HG02763 (cell line): ENCODE measurements around the gene STK17A.
"Not testable (repeated sequence)": the region's sequence is repeated elsewhere in the genome, so short reads cannot be mapped to it uniquely, and the experiment has no call there.

Source experiments
- ATAC-seq: cut with Tn5 transposase; IDR thresholded peaks from one replicate; pipeline ENCODE4 v1.9.1; 2021; ENCODE audit warnings: mild to moderate bottlenecking, moderate library complexity; ENCODE audit not compliant: unreplicated experiment

The STK17A gene

DNA sequence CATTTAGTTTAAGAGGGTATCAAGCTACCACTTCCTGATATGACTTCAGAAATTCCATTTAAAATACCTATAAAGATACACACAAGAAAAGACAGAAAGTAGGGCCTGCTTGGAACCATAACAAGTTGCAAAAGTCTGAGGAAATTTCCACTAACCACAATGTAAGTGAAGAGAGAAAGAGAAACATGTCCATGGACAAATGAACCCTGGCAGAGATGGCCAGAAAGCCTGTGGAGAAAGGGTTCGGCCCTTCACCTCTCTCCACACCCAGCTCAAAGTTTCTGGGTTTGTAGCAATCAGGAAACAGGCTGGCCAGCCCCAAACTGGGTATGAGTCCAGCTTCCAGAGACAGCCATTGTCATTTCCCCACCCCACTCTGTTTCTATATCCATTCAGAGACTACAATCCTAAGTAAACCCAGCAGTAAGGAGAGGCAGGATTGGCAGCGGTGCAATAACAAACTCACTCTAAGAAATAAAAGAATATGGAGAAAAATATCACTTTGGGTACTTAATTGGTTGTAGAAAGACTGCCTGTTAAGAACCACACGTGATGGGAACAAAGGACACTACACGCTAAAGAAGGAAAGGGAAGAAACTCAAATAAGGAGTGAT, 71.1 kb downstream of the STK17A start:
- ATAC-seq, result no peak

DNA sequence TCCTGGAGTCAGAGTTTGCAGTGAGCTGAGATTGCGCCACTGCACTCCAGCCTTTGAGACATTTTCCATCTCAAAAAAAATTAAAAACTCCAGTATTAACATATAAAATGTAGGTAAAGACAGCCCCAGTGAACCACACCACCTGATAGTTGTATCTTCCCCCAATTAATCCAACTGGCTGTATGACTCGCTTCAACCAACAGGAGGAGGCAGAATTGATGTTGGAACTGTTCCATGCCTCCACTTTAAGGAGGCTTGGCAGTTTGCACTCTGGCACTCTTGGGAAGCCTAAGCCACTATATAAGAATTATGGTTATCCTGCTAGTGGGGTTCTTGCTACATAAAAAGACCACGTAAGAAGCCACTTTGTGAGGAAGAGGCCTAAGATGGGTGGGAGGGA, 72.7 kb downstream of the STK17A start:
- no peak for ATAC-seq

DNA sequence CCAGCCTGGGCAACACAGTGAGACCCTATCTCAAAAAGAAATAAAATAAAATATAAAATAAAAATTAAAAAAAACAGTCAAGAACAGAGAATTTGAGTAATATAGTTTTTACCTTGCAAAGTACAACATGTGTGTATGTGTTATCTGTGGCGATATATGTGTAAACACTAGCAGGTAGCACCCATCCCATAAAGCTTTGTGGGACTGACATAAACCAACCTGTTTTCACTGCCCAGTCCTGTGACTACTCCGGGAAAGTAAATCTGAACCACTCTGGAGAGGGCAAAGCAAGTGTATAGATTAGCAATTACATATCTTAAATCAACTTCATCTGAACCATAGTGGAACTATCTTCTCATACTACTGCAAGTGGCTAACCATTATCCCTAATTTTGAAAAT, 74.1 kb downstream of the STK17A start:
- no peak for ATAC-seq

GRCh38 chr7:43658718-43659548, 76.0 kb downstream of the STK17A start:
- peak; percentile 53 for ATAC-seq

- no peak for ATAC-seq
These were observed 76.6 kb downstream of the STK17A start for GRCh38 chr7:43659549-43659896.

DNA sequence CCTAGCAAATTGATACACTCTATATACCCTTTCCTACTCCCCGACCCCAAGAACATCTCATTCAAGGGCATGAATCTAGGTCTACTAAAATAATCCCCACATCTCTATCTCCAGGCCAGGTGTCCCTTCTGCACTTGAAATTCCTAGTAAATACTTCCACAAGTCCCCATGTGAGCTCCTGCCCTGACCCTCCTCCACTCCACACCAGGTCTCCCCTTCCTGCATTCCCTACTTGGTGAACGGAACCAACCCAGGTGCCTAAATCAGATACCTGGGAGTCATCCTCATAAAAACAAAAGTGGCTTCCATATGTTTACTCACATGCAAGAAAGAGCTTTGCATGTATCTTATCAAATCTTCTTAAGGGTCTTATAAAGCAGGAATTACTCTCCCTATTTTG, 77.2 kb downstream of the STK17A start:
- ATAC-seq, result no peak

GRCh38 chr7:43664681-43665080, 81.8 kb downstream of the STK17A start:
- ATAC-seq, result no peak

DNA sequence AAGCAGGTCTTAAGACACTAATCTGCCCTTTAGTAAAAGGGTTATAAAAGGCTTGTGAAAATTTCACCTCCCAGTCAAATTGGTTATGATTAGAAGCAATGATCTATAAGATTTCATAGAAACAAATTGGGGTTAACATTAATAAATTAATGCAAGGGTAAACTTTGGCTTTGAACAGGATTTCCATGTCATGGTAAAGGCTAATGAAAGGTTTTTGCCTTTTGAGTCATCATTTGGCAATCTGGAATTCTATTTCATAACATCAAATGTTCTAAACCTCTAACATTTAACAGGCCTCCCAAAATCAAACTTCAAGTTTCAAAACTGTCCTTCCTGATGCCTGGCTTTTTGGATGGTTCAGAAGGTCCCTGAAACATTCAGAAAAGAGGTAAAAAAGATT, 84.0 kb downstream of the STK17A start:
- no peak for ATAC-seq

- no peak for ATAC-seq
These were observed 85.1 kb downstream of the STK17A start for GRCh38 chr7:43668035-43668434.

DNA sequence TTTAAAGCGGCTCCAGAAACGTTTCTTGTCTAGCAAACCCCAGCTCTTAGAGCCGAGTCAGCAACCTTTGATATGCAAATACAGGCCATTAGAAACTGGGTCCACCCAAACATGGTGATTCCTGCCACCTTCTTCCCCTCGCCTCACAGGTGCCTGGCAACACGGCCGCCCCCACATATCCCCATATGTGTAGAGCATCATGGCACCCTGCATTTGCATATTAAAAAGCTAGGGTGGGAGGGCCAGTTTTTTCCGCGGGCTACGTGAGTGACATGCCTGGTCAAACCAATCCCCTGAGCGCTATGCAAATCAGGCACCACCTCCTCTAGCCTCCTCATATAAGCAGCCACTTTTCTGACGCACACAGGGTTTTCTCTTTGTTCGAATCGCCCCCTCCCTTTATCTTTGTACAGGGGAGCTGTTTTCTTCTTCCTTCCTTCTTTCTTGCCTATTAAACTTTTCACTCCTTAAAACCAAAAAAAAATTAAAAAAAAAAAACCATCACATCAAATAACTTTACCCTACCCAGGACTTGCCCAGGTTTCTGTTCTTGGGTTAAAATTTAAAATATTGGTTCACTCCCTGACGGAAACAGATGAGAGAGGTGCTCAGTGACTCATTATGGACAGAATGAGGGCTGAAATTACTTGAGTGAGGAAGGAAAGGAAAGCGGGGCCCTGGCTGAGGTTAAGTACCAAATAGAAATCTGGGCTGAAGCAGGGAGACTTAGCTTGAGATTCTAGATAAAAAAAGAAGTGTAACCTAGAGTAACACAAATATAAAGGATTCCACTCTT, 86.6 kb downstream of the STK17A start:
- no peak for ATAC-seq

DNA sequence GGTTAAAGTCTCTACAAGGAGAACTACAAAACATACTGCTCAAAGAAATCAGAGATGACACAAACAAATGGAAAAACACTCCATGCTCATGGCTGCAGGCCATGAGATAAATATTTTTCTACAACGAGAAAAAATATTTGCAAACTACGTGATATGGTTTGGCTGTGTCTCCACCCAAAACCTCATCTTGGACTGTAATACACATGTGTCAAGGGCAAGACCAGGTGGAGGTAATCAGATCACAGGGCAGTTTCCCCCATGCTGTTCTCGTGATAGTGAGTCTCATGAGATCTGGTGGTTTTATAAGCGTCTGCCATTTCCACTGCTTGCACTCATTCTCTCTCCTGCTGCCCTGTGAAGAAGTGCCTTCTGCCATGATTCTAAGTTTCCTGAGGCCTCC, 88.6 kb downstream of the STK17A start:
- ATAC-seq, result no peak

DNA sequence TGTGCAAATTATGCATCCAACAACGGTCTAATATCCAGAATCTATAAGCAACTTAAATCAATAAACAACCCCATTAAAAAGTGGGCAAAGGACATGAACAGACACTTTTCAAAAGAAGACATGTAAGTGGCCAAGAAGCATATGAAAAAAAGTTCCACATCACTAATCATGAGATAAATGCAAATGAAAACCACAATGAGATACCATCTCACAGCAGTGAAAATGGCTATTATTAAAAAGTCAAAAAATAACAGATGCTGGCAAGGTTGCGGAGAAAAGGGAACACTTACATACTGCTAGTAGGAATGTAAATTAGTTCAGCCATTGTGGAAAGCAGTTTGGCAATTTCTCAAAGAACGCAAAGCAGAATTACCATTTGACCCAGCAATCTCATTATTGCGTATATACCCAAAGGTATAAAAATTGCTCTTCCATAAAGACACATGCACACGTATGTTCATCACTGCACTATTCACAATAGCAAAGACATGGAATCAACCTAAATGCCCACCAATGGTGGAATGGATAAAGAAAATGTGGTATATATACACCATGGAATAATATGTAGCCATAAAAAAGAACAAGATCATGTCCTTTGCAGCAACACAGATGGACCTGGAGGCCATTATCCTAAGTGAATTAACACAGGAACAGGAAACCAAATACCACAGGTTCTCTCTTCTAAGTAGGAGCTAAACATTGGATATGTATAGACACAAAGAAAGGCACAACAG, 90.5 kb downstream of the STK17A start:
- ATAC-seq, result not testable (repeated sequence)

- ATAC-seq, result no peak
These were observed 91.9 kb downstream of the STK17A start for GRCh38 chr7:43674559-43675436.
